Panc1 (cell line): ENCODE measurements around the gene HSD17B3. TPM values are rescaled to one million over a fixed set of nuclear protein-coding genes. Genes with fewer than 3 reads are reported as not detected.

Source experiments
- ATAC-seq: fragments of 200-7000 bp; cut with Tn5 transposase; 2 replicates; pipeline ENCODE4 v1.9.1; 2020; ENCODE audit warnings: mild to moderate bottlenecking, moderate library complexity
- BruUV-seq: library from RNA; stranded (reverse); fragments of 400-500 nt; replicated peaks from 2 replicates; lab custom pipeline; 2021; lab: Mats Ljungman, UMichigan
- CTCF ChIA-PET: fragments of 300-600 bp; sonication (Branson Sonifier 250); formaldehyde crosslinking; loops from one replicate; lab custom pipeline; 2022; ENCODE audit warnings: antibody characterized with exemption; lab: Charles Lee
- POLR2A ChIA-PET: fragments of 300-600 bp; sonication (Branson Sonifier 250); formaldehyde crosslinking; loops from one replicate; lab custom pipeline; 2022; ENCODE audit warnings: antibody characterized with exemption; lab: Charles Lee
- DNase-seq: peaks from one replicate; pipeline ENCODE4 v3.0.0-alpha.2; 2010; ENCODE audit warnings: low read depth, low spot score
- H3K27ac ChIP-seq: 2 replicates; pipeline ENCODE4 v1.5.1; 2011; ENCODE audit warnings: mild to moderate bottlenecking, low read length, inconsistent platforms
- H3K27me3 ChIP-seq: fragments of 200-500 bp; sonication (Bioruptor generic); 2 replicates; pipeline ENCODE4 v1.6.0; 2014; ENCODE audit warnings: low read length, inconsistent platforms; ENCODE audit not compliant: control insufficient read depth, insufficient read depth
- H3K36me3 ChIP-seq: fragments of 200-500 bp; sonication (Bioruptor generic); 2 replicates; pipeline ENCODE4 v1.5.1; 2014; ENCODE audit warnings: inconsistent platforms, mild to moderate bottlenecking, low read length, moderate library complexity; ENCODE audit not compliant: control insufficient read depth, insufficient read depth
- H3K4me1 ChIP-seq: 2 replicates; pipeline ENCODE4 v1.5.1; 2011; ENCODE audit warnings: inconsistent platforms, mild to moderate bottlenecking, low read length, moderate library complexity; ENCODE audit not compliant: control insufficient read depth, insufficient read depth
- H3K4me3 ChIP-seq, 2 experiments: 2 replicates each; pipeline ENCODE4 v1.5.1; 2011 to 2012; ENCODE audit warnings: low read depth in 2 of 2, low read length in 2 of 2, mild to moderate bottlenecking in 2 of 2, inconsistent platforms in 1 of 2, moderate library complexity in 1 of 2
- H3K9me3 ChIP-seq: fragments of 200-500 bp; sonication (Bioruptor generic); 2 replicates; pipeline ENCODE4 v1.5.1; 2014; ENCODE audit warnings: low read depth, mild to moderate bottlenecking, inconsistent platforms, low read length, moderate library complexity; ENCODE audit not compliant: control insufficient read depth, insufficient read depth
- CTCF ChIP-seq: fragments of 450-650 bp; IDR thresholded peaks from 2 replicates; pipeline ENCODE4 v1.5.1; 2017; ENCODE audit warnings: mild to moderate bottlenecking
- POLR2AphosphoS5 ChIP-seq: IDR thresholded peaks from 2 replicates; pipeline ENCODE4 v1.6.1; 2012; ENCODE audit warnings: mild to moderate bottlenecking, low read depth, low read length, moderate library complexity
- REST ChIP-seq, 2 experiments: IDR thresholded peaks; 2 replicates each; pipeline ENCODE4 v1.6.1; 2011 to 2012; ENCODE audit warnings: low read depth in 2 of 2, control low read depth in 1 of 2, low read length in 1 of 2, mild to moderate bottlenecking in 1 of 2, moderate library complexity in 1 of 2; ENCODE audit not compliant: insufficient read depth in 1 of 2
- SIN3A ChIP-seq: IDR thresholded peaks from 2 replicates; pipeline ENCODE4 v1.6.1; 2012; ENCODE audit warnings: low read depth, mild to moderate bottlenecking, low read length, moderate library complexity, borderline replicate concordance; ENCODE audit not compliant: insufficient read depth
- TCF7L2 ChIP-seq: IDR thresholded peaks from 2 replicates; pipeline ENCODE4 v1.6.1; 2011; ENCODE audit warnings: mild to moderate bottlenecking, low read depth, low read length, inconsistent platforms
- in situ Hi-C: cut with HindIII; loops from 2 replicates; pipeline ENCODE4 v1.10.0; 2016; ENCODE audit warnings: low sequenced_read_pairs, low pct_unique_long_range_greater_than_20kb
- intact Hi-C: fragments of 100-400 bp; cut with micrococcal nuclease; formaldehyde crosslinking; loops from one replicate; pipeline ENCODE4 v1.10.0; 2022; ENCODE audit not compliant: unreplicated experiment
- total RNA-seq: library from RNA; stranded (reverse); gene quantifications from one replicate; pipeline ENCODE4 v1.2.1, GENCODE V29; 2021; ENCODE audit not compliant: unreplicated experiment

HSD17B3 gene
- total RNA-seq, 1 experiment from 2014 or later, result 0.39 TPM

GRCh38 chr9:96203867-96204501 lies 98.0 kb downstream of the HSD17B3 start:
- POLR2A ChIA-PET, result no interaction called here
- intact Hi-C loops (no loop called here), in situ Hi-C loops (no loop called here)
- no peaks in the 10 kb centered on the region for H3K4me1 ChIP-seq
- CTCF ChIA-PET, result no interaction called here
- no peak overlapping the region for H3K27ac ChIP-seq
- H3K4me3 ChIP-seq, result no peak overlapping the region
- no TSS peak for BruUV-seq
- no peak for DNase-seq
- ATAC-seq, result no peak
- H3K27me3 ChIP-seq, result no peaks in the 10 kb centered on the region
- no peak for TF ChIP-seq SIN3A
- no peak for TF ChIP-seq POLR2AphosphoS5
- no peak for TF ChIP-seq REST (IDR thresholded peaks at IDR 0.05; ENCODE audit: insufficient read depth in 1 of 2, low read depth in 2 of 2, low read length in 1 of 2)
- TF ChIP-seq TCF7L2, result no peak
- TF ChIP-seq CTCF, result no peak
- H3K9me3 ChIP-seq, result no peaks in the 10 kb centered on the region
- H3K36me3 ChIP-seq, result no peaks in the 10 kb centered on the region

- H3K27me3 ChIP-seq, result no peaks in the 10 kb centered on the region
- in situ Hi-C loops, result no loop called here
- ChIA-PET CTCF (no interaction called here), POLR2A (no interaction called here)
- H3K27ac ChIP-seq, result no peak overlapping the region
- ATAC-seq (no peak), DNase-seq (no peak)
- TF ChIP-seq REST (IDR thresholded peaks at IDR 0.05; ENCODE audit: insufficient read depth in 1 of 2, low read depth in 2 of 2, low read length in 1 of 2) (no peak), CTCF (no peak), TCF7L2 (no peak), SIN3A (no peak), POLR2AphosphoS5 (no peak)
- no peaks in the 10 kb centered on the region for H3K36me3 ChIP-seq
- H3K9me3 ChIP-seq, result no peaks in the 10 kb centered on the region
- no TSS peak for BruUV-seq
- H3K4me3 ChIP-seq, result no peak overlapping the region
- H3K4me1 ChIP-seq, result no peaks in the 10 kb centered on the region
- intact Hi-C loops, result no loop called here
Observed at GRCh38 chr9:96202971-96203780, 98.8 kb downstream of the HSD17B3 start.
